Measurements from ENCODE around the gene LOC101059915.

The LOC101059915 gene

GRCh38 chrX:71621603-71622002, 45.7 kb upstream of the LOC101059915 start:
- ChIA-PET POLR2A (ENCODE audit: low non-redundant PET) (no interaction called here), CTCF (interaction anchor here (0.7 kb wide), 1 partner anchor 56 kb away, joined by 6 read pairs; no protein-coding TSS in a partner anchor)
- DNase-seq (ENCODE audit: low spot score) = no peak
- H3K27ac ChIP-seq = no peak overlapping the region
- TF ChIP-seq, protein P1, sequence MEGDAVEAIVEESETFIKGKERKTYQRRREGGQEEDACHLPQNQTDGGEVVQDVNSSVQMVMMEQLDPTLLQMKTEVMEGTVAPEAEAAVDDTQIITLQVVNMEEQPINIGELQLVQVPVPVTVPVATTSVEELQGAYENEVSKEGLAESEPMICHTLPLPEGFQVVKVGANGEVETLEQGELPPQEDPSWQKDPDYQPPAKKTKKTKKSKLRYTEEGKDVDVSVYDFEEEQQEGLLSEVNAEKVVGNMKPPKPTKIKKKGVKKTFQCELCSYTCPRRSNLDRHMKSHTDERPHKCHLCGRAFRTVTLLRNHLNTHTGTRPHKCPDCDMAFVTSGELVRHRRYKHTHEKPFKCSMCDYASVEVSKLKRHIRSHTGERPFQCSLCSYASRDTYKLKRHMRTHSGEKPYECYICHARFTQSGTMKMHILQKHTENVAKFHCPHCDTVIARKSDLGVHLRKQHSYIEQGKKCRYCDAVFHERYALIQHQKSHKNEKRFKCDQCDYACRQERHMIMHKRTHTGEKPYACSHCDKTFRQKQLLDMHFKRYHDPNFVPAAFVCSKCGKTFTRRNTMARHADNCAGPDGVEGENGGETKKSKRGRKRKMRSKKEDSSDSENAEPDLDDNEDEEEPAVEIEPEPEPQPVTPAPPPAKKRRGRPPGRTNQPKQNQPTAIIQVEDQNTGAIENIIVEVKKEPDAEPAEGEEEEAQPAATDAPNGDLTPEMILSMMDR (conservative IDR thresholded peaks at IDR 0.05; ENCODE audit: low read depth) = no peak

DNA sequence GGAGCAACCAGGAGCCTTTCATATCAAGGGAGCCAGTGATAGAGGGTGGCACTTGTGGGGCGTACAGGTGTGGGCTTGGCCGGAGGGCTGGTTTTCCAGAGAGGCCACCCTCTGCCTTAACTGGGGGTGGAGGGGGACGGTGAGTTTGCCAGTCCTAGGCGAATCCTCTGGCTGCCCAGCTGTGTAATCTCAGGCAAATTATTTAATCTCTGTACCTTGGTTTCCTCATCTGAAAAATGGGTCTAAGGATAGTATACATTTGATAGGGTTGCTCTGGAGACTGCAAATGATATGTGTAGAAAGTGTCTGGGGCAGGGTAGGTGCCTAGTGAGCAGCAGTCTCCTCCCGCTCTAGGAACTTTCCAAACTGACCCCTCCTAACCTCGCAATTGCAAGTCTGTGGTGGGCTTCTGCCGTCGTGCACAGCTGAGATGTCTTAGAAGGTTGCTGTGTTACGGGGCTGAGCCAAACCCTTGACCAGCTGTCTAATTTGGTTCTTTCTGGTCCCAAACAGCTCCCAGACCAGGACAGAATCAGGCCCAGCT, 45.2 kb upstream of the LOC101059915 start:
- H3K27ac ChIP-seq = peak overlapping the region; percentile 48; the same call in 1 of the 2 replicates
- no peak for DNase-seq (ENCODE audit: low spot score)
- ChIA-PET POLR2A (ENCODE audit: low non-redundant PET) (no interaction called here), CTCF (interaction anchor here (0.6 to 1.4 kb wide), 2 partner anchors 24 to 652 kb away, joined by 5 to 6 read pairs; no protein-coding TSS in a partner anchor)
- TF ChIP-seq, protein P1 (conservative IDR thresholded peaks at IDR 0.05; ENCODE audit: low read depth) = no peak

DNA sequence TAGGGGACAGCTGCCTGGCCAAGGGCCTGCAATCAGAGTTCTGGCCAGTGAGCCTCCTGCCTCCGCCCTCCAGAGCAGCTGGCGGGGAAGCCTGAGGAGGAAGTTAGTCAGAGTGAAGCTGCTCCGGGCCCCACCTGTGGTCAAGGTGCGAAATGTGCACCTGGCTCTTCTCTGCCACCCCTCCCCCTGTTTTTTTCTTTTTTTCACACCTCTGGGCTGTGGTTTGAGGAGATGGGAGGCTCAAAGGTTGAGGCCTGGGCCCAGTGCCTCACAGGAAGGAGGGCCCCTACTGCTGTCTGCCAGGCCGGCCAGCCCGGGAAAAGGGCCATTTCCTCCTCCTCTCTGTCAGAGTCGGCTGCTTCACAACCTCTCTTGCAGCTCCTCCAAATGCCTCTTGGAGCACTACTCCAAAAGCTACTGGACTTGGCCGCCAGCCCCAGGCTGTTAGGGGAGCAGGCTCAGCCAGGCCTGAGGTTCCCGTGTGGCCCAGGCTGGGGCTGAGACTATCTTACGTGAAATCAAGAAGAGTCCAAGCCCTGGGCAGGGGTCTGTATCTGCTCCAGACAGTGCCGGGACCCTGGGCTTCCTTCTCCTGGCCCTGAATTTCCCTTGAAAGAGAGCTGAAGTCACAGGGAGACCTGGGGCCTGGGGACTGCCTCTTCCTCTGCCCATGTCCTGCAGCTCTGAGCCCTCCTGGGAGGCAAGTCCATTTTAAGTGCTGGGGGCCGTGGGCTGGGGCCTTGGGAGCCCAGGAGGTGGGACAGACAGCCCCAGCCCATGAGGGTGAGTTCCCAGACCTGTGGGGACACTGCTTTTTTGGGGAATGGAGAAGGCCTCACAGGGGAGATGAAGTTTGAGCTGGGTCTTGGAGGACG, 44.5 kb upstream of the LOC101059915 start:
- CTCF ChIA-PET = interaction anchor here (0.6 to 1.4 kb wide), 2 partner anchors 24 to 652 kb away, joined by 5 to 6 read pairs; no protein-coding TSS in a partner anchor
- POLR2A ChIA-PET (ENCODE audit: low non-redundant PET) = no interaction called here
- TF ChIP-seq, protein P1 (conservative IDR thresholded peaks at IDR 0.05; ENCODE audit: low read depth) = no peak

GRCh38 chrX:71623714-71624113, 43.6 kb upstream of the LOC101059915 start:
- TF ChIP-seq, protein P1 (conservative IDR thresholded peaks at IDR 0.05; ENCODE audit: low read depth) = no peak
- ChIA-PET POLR2A (ENCODE audit: low non-redundant PET) (no interaction called here), CTCF (no interaction called here)
- no peak for DNase-seq (ENCODE audit: low spot score)
- no peak overlapping the region for H3K27ac ChIP-seq

More for the DNA sequence above, 44.5 kb upstream of the LOC101059915 start:
- H3K27ac ChIP-seq = peak overlapping the region; percentile 48
- peak; percentile 42 for DNase-seq (ENCODE audit: low spot score)

DNA sequence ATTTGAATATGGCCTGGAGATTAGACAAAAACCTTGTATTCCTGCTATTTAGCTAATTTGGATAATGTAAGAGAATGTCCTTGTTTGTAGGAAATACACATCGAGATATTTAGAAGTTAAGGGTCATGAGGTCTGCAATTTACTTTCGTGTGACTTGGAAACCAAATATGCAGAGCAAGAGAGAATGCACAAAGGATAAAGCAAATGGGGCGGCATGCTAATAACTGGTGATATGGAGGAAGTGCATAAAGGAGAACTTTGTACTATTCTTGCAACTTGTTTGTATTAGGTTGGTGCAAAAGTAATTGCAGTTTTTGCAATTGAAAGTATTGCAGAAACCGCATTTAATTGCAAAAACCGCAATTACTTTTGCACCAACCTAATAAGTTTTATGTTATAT, 41.9 kb upstream of the LOC101059915 start:
- ChIA-PET CTCF (interaction anchor here (0.6 kb wide), 1 partner anchor 27 kb away, joined by 3 read pairs; no protein-coding TSS in a partner anchor), POLR2A (ENCODE audit: low non-redundant PET) (no interaction called here)
- TF ChIP-seq, protein P1 (conservative IDR thresholded peaks at IDR 0.05; ENCODE audit: low read depth) = no peak
- no peak for DNase-seq (ENCODE audit: low spot score)
- H3K27ac ChIP-seq = no peak overlapping the region

- POLR2A ChIA-PET (ENCODE audit: low non-redundant PET) = no interaction called here
- CTCF ChIA-PET = no interaction called here
- TF ChIP-seq, protein P1 (conservative IDR thresholded peaks at IDR 0.05; ENCODE audit: low read depth) = no peak
- H3K27ac ChIP-seq = no peak overlapping the region
- no peak for DNase-seq (ENCODE audit: low spot score)
These were observed 40.8 kb upstream of the LOC101059915 start for GRCh38 chrX:71626576-71626975.

All from RWPE1 (cell line).